MM.1S (cell line): ENCODE measurements around the gene OMG.

ENCODE experiments used
- DNase-seq: peaks from one replicate; pipeline ENCODE4 v3.0.0-alpha.2; 2015
- H2AFZ ChIP-seq: fragments of 300-600 bp; sonication (generic); 2 replicates; pipeline ENCODE4 v1.6.0; 2016; ENCODE audit warnings: antibody characterized with exemption, low read length
- H3F3A ChIP-seq: fragments of 300-600 bp; sonication (generic); 2 replicates; pipeline ENCODE4 v1.6.1; 2016; ENCODE audit warnings: mild to moderate bottlenecking, antibody characterized with exemption, low read length, moderate library complexity, mixed read lengths; ENCODE audit not compliant: insufficient read depth
- H3K27ac ChIP-seq: fragments of 300-600 bp; sonication (generic); 2 replicates; pipeline ENCODE4 v1.5.1; 2016; ENCODE audit warnings: mild to moderate bottlenecking, low read length
- H3K27me3 ChIP-seq: fragments of 300-600 bp; sonication (generic); replicated peaks from 2 replicates; pipeline ENCODE4 v1.6.0; 2016; ENCODE audit warnings: low read length; ENCODE audit not compliant: insufficient read depth
- H3K36me3 ChIP-seq: fragments of 300-600 bp; sonication (generic); replicated peaks from 2 replicates; pipeline ENCODE4 v1.6.1; 2016; ENCODE audit warnings: mild to moderate bottlenecking, low read length, mixed read lengths; ENCODE audit not compliant: insufficient read depth
- H3K4me1 ChIP-seq: fragments of 300-600 bp; sonication (generic); 2 replicates; pipeline ENCODE4 v1.6.1; 2016; ENCODE audit warnings: low read length, mixed read lengths
- H3K4me2 ChIP-seq: fragments of 300-600 bp; sonication (generic); 2 replicates; pipeline ENCODE4 v1.6.0; 2016; ENCODE audit warnings: low read depth, low read length
- H3K4me3 ChIP-seq: fragments of 300-600 bp; sonication (generic); 2 replicates; pipeline ENCODE4 v1.5.1; 2016; ENCODE audit warnings: low read length, mixed read lengths
- H3K79me2 ChIP-seq: fragments of 300-600 bp; sonication (generic); 2 replicates; pipeline ENCODE4 v1.6.1; 2016; ENCODE audit warnings: mixed run types, low read length, mixed read lengths
- H3K9ac ChIP-seq: fragments of 300-600 bp; sonication (generic); 2 replicates; pipeline ENCODE4 v1.6.1; 2016; ENCODE audit warnings: low read length, mixed read lengths
- H3K9me2 ChIP-seq: fragments of 300-600 bp; sonication (generic); replicated peaks from 2 replicates; pipeline ENCODE4 v1.6.1; 2016; ENCODE audit warnings: mild to moderate bottlenecking, low read length, mixed read lengths; ENCODE audit not compliant: insufficient read depth
- H3K9me3 ChIP-seq: fragments of 300-600 bp; sonication (generic); replicated peaks from 2 replicates; pipeline ENCODE4 v1.6.1; 2016; ENCODE audit warnings: mild to moderate bottlenecking, low read length, mixed read lengths; ENCODE audit not compliant: insufficient read depth
- H4K20me1 ChIP-seq: fragments of 300-600 bp; sonication (generic); 2 replicates; pipeline ENCODE4 v1.6.1; 2016; ENCODE audit warnings: mild to moderate bottlenecking, low read length, moderate library complexity, mixed read lengths; ENCODE audit not compliant: insufficient read depth
- EZH2 ChIP-seq: fragments of 300-600 bp; sonication (generic); optimal IDR thresholded peaks from 2 replicates; pipeline ENCODE3; 2017; ENCODE audit warnings: low read depth, mild to moderate bottlenecking, antibody characterized with exemption, low read length, mixed read lengths
- EZH2phosphoT487 ChIP-seq: fragments of 300-600 bp; sonication (generic); IDR thresholded peaks from 2 replicates; pipeline ENCODE4 v1.6.1; 2018; ENCODE audit warnings: antibody characterized with exemption, low read length
- TF ChIP-seq, protein P1 (sequence below): fragments of 300-600 bp; sonication (generic); IDR thresholded peaks from 2 replicates; pipeline ENCODE4 v1.5.1; 2016; ENCODE audit warnings: antibody characterized with exemption, low read length, mixed read lengths

OMG gene

DNA sequence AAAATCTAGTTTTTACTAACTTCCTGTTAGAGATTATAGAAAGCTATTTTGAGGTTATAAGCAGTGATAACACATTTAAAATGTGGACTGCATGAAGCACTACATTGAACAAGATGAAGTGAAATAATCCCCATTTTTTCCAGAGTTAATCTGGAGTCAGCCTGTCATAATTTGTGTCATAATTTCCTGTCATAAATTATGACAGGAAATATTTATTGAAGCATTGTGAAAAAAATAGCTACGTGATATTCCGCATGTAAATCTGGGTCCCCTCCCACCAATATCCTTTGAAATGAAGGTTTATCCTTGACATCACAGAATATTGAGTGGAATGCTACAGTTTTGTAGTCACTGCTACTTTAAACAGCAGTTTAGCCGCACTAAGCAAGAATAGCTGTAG is 40.1 kb downstream of the OMG start:
- H3K9ac ChIP-seq, result no peak overlapping the region
- peaks cover 3% of the 10 kb centered on the region; the same call in 1 of the 2 replicates for H3F3A ChIP-seq
- H3K27ac ChIP-seq, result no peak overlapping the region
- no peaks in the 10 kb centered on the region for H4K20me1 ChIP-seq
- TF ChIP-seq EZH2phosphoT487, result no peak
- TF ChIP-seq, protein P1, sequence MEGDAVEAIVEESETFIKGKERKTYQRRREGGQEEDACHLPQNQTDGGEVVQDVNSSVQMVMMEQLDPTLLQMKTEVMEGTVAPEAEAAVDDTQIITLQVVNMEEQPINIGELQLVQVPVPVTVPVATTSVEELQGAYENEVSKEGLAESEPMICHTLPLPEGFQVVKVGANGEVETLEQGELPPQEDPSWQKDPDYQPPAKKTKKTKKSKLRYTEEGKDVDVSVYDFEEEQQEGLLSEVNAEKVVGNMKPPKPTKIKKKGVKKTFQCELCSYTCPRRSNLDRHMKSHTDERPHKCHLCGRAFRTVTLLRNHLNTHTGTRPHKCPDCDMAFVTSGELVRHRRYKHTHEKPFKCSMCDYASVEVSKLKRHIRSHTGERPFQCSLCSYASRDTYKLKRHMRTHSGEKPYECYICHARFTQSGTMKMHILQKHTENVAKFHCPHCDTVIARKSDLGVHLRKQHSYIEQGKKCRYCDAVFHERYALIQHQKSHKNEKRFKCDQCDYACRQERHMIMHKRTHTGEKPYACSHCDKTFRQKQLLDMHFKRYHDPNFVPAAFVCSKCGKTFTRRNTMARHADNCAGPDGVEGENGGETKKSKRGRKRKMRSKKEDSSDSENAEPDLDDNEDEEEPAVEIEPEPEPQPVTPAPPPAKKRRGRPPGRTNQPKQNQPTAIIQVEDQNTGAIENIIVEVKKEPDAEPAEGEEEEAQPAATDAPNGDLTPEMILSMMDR, result no peak
- TF ChIP-seq EZH2, result no peak
- DNase-seq, result no peak
- H2AFZ ChIP-seq, result no peak overlapping the region
- no peak overlapping the region for H3K4me2 ChIP-seq
- no peaks in the 10 kb centered on the region for H3K9me3 ChIP-seq
- no peaks in the 10 kb centered on the region for H3K36me3 ChIP-seq
- H3K27me3 ChIP-seq, result no peaks in the 10 kb centered on the region
- H3K9me2 ChIP-seq, result no peaks in the 10 kb centered on the region
- H3K4me3 ChIP-seq, result no peak overlapping the region
- H3K4me1 ChIP-seq, result peaks cover 8% of the 10 kb centered on the region; the same call in 1 of the 2 replicates
- no peaks in the 10 kb centered on the region for H3K79me2 ChIP-seq

DNA sequence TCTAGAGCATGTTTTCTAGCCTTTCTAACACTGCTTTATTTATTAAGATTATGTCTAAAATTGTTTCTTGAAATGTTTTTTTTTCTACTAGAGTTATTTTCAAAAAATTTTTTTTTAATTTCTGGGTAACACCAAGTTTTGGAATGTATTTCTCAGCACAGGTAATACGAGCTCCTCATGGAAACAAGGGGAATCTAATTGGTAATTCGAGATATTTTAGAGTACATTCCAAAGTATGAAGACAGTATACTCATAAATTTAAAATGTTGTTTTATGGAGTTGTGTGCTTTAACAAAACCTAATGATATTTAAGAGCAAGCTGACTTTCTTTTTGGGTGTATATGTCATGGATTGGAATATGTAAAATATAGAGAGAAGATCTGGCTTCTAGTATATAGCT is 42.4 kb downstream of the OMG start:
- Histone ChIP-seq H3K4me1 (peaks cover 20% of the 10 kb centered on the region), H3K4me3 (no peak overlapping the region), H3K9ac (no peak overlapping the region), H3F3A (peaks cover 22% of the 10 kb centered on the region), H3K79me2 (no peaks in the 10 kb centered on the region), H2AFZ (no peak overlapping the region), H3K27ac (no peak overlapping the region), H3K4me2 (no peak overlapping the region), H3K9me3 (no peaks in the 10 kb centered on the region), H3K9me2 (no peaks in the 10 kb centered on the region), H4K20me1 (no peaks in the 10 kb centered on the region), H3K27me3 (no peaks in the 10 kb centered on the region), H3K36me3 (no peaks in the 10 kb centered on the region)
- DNase-seq, result no peak
- TF ChIP-seq EZH2phosphoT487 (no peak), EZH2 (no peak)
- TF ChIP-seq, protein P1, result no peak

DNA sequence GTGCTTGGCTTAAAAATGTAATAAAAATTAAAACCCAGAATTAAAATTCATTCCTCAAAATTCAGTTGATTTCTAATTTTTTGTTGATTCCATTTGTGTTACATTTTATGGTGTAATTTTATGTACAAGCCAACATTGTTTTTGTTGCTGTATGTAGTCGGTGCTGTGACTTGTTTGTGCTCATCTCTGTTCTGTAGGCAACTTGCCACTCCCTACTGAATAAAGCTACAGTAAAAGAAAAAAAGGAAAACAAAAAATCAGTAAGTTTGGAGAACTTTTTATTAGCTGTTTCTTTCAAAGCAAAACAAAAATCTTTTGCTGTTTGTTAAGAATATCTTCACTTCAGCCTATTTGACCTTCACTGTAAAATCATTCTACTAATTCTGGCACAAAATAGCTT is 44.3 kb downstream of the OMG start:
- no peaks in the 10 kb centered on the region for H4K20me1 ChIP-seq
- no peaks in the 10 kb centered on the region for H3K79me2 ChIP-seq
- peaks cover 26% of the 10 kb centered on the region for H3K4me1 ChIP-seq
- H3K9me3 ChIP-seq, result no peaks in the 10 kb centered on the region
- no peak for DNase-seq
- TF ChIP-seq, protein P1, result no peak
- TF ChIP-seq EZH2phosphoT487 (no peak), EZH2 (no peak)
- peak overlapping the region; percentile 28 for H3K4me3 ChIP-seq
- H3K9ac ChIP-seq, result peak overlapping the region; percentile 5; the same call in 1 of the 2 replicates
- H3K36me3 ChIP-seq, result no peaks in the 10 kb centered on the region
- H2AFZ ChIP-seq, result 0 out of 2 replicates have a peak overlapping the region, but pooled peaks have one; percentile 2
- peak overlapping the region; percentile 21; the same call in 1 of the 2 replicates for H3K27ac ChIP-seq
- H3F3A ChIP-seq, result peaks cover 22% of the 10 kb centered on the region
- no peaks in the 10 kb centered on the region for H3K9me2 ChIP-seq
- H3K27me3 ChIP-seq, result no peaks in the 10 kb centered on the region
- H3K4me2 ChIP-seq, result peak overlapping the region; percentile 77
